Adrenal gland (tissue), 12 donors: ENCODE results near the gene B9D1. TPM values are rescaled to one million over a fixed set of nuclear protein-coding genes. Genes with fewer than 3 reads are reported as not detected.
A peak's percentile ranks its signal among the peaks of the same experiment; 100 is the strongest.

Experiments used
- DNase-seq, 7 donors: peaks; one replicate each; pipeline ENCODE4 v3.0.0-alpha.2; 2019 to 2020
- H3K27ac ChIP-seq, 5 donors: fragments of 200-600 bp; sonication (generic) in 4 of 5; 1 replicate in 3 of 5; 2 replicates in 2 of 5; pipeline versions ENCODE4 v1.5.1 to v1.8.0; 2016 to 2020; ENCODE audit warnings: mild to moderate bottlenecking in 1 of 5
- H3K27me3 ChIP-seq: fragments of 200-600 bp; 2 replicates; pipeline ENCODE4 v1.8.0; 2021
- H3K36me3 ChIP-seq, 2 donors: fragments of 200-600 bp; replicated peaks in 1 of 2; 1 replicate in 1 of 2; 2 replicates in 1 of 2; pipeline versions ENCODE4 v1.5.1 to v1.8.0; 2018 to 2022
- H3K4me1 ChIP-seq, 2 donors: fragments of 200-600 bp; replicated peaks in 1 of 2; 1 replicate in 1 of 2; 2 replicates in 1 of 2; pipeline versions ENCODE4 v1.5.1 to v1.8.0; 2018 to 2021
- H3K4me3 ChIP-seq, 4 donors: fragments of 200-600 bp; sonication (generic) in 3 of 4; one replicate each; pipeline ENCODE4 v1.5.1; 2016 to 2018
- H3K9me3 ChIP-seq, 3 donors: fragments of 200-600 bp; sonication (generic) in 1 of 3; replicated peaks in 1 of 3; 1 replicate in 2 of 3; 2 replicates in 1 of 3; pipeline versions ENCODE4 v1.5.1 to v1.8.0; 2016 to 2021
- CTCF ChIP-seq, 6 experiments: fragments of 450-650 bp in 4 of 6; fragments of 200-600 bp in 2 of 6; sonication (generic) in 1 of 6; IDR thresholded peaks; 1 replicate in 5 of 6; 2 replicates in 1 of 6; pipeline versions ENCODE4 v1.5.1 to v1.8.0; 2016 to 2021; ENCODE audit warnings: antibody characterized with exemption in 6 of 6, mild to moderate bottlenecking in 2 of 6, moderate library complexity in 1 of 6
- POLR2A ChIP-seq, 2 donors: fragments of 450-650 bp; IDR thresholded peaks; one replicate each; pipeline ENCODE4 v1.6.1; 2017; ENCODE audit warnings: antibody characterized with exemption in 2 of 2, mild to moderate bottlenecking in 2 of 2, moderate library complexity in 1 of 2
- WGBS, 4 donors: extraction: QIAGEN DNeasy Blood & Tissue Kit in 2 of 4; methylation state at CpG; one replicate each; pipeline versions ENCODE4 v1.1.5 to v1.1.7; 2013 to 2017; 5-methylcytosine and 5-hydroxymethylcytosine counted together
- intact Hi-C, 2 donors: fragments of 100-400 bp; cut with DNase I; formaldehyde crosslinking; loops; one replicate each; pipeline versions ENCODE4 v1.14.1 to v1.15.0; 2022 to 2023
- polyA plus RNA-seq, 3 donors: library from polyadenylated mRNA; stranded (reverse); fragments of 200-250 nt in 2 of 3; fragments of 350-450 nt in 1 of 3; fragmentation: Illumina TruSeq in 1 of 3; extraction: RNeasy Lipid Tissue Mini Kit (QIAGEN cat#74804) in 1 of 3; gene quantifications; one replicate each; pipeline ENCODE4 v1.2.3, GENCODE V29; 2013 to 2014
- total RNA-seq, 9 donors: library from RNA; depleted of rRNA in 4 of 9; stranded (reverse); fragments of >200 nt in 4 of 9; fragments of 120-200 nt in 1 of 9; fragmentation: NEBNext Ultra II Directional in 1 of 9; extraction: Animal tissue kit (Norgen Biotek cat#: 25700) in 1 of 9; gene quantifications; one replicate each; pipeline versions ENCODE4 v1.1.0 to v1.2.4, GENCODE V29; 2013 to 2023
- donor health status: healthy with polysubstance abuse.
- donor health status: Bipolar disorder and iron deficiency.
- donor health status: DM: yes; HTN: yes; CAD: no.
- donor health status: DM: no; HTN: no; CAD: no.
- donor health status: DM: no; HTN: no; CAD: no.
- donor health status: DM: yes; HTN: yes; CAD: no.

Gene B9D1
- total and polyA plus RNA-seq, 12 donors = 19.3 to 67.7 (median 30.1) TPM

- intact Hi-C loops = loop anchor here (5.0 to 10.0 kb wide), 3 partner anchors 82 to 400 kb away; no protein-coding TSS in a partner anchor
- WGBS, 4 donors = 69 to 85% (median 74%) methylated on average over 6 to 14 of the region's 14 CpGs
- Histone ChIP-seq H3K27ac (no peak overlapping the region), H3K4me3 (no peak overlapping the region), H3K4me1 (peaks cover 12 to 20% of the 10 kb centered on the region in 2 donors), H3K27me3 (no peaks in the 10 kb centered on the region), H3K36me3 (no peaks in the 10 kb centered on the region), H3K9me3 (no peaks in the 10 kb centered on the region)
- peak in 4 of 7 donors; percentile 38 to 64 (median 50) for DNase-seq
- no peak for TF ChIP-seq CTCF (IDR thresholded peaks at IDR 0.05)
- no peak for TF ChIP-seq POLR2A (IDR thresholded peaks at IDR 0.05)
Measured at GRCh38 chr17:19364699-19365498, 2.4 kb upstream of the B9D1 start.

GRCh38 chr17:19363460-19364035 is 1.0 kb upstream of the B9D1 start:
- Histone ChIP-seq H3K27ac (peak overlapping the region in 1 of 5 donors; percentile 95), H3K36me3 (no peaks in the 10 kb centered on the region), H3K27me3 (no peaks in the 10 kb centered on the region), H3K4me1 (peaks cover 12 to 20% of the 10 kb centered on the region in 2 donors), H3K9me3 (no peaks in the 10 kb centered on the region), H3K4me3 (no peak overlapping the region)
- TF ChIP-seq CTCF (IDR thresholded peaks at IDR 0.05) (no peak), POLR2A (IDR thresholded peaks at IDR 0.05) (no peak)
- peak in 1 of 7 donors; percentile 22 for DNase-seq
- 64 to 69% (median 68%) methylated on average over 5 to 6 of the region's 6 CpGs for WGBS, 4 donors
- intact Hi-C loops = loop anchor here (2.0 to 10.0 kb wide), 4 partner anchors 83 to 401 kb away; no protein-coding TSS in a partner anchor

GRCh38 chr17:19363114-19363438 is 553 bp upstream of the B9D1 start:
- intact Hi-C loops = loop anchor here (2.0 to 10.0 kb wide), 4 partner anchors 84 to 402 kb away; no protein-coding TSS in a partner anchor
- H3K27ac ChIP-seq = peak overlapping the region in 4 of 5 donors; percentile 77 to 96 (median 90)

More at GRCh38 chr17:19363114-19363438, 553 bp upstream of the B9D1 start:
- Histone ChIP-seq H3K4me3 (peak overlapping the region in 2 of 4 donors; percentile 53 to 88), H3K9me3 (no peaks in the 10 kb centered on the region), H3K36me3 (no peaks in the 10 kb centered on the region), H3K27me3 (no peaks in the 10 kb centered on the region), H3K4me1 (peaks cover 12 to 16% of the 10 kb centered on the region in 2 donors)
- TF ChIP-seq CTCF (IDR thresholded peaks at IDR 0.05) = peak in 1 of 6 experiments; percentile 45
- TF ChIP-seq POLR2A (IDR thresholded peaks at IDR 0.05) = no peak
- 28 to 45% (median 31%) methylated on average over 10 to 14 of the region's 14 CpGs for WGBS, 4 donors
- no peak for DNase-seq
